ENCODE measurements around the gene PRKCA. TPM values are rescaled to one million over a fixed set of nuclear protein-coding genes. Genes with fewer than 3 reads are reported as not detected.

The PRKCA gene
- total and polyA plus RNA-seq, 2 of the 13 experiments (the other 11 are each of a cell fraction or from before 2014, with no cell fraction given), result 18.5 to 21.5 TPM

- FAIRE-seq, result no peak
- ChIA-PET POLR2A (interaction anchor here (1.1 kb wide), 1 partner anchor 9 kb away, joined by 3 read pairs; no protein-coding TSS in a partner anchor), CTCF (ENCODE audit: low intra/inter-chr PET ratio, low total read pairs) (no interaction called here)
- Histone ChIP-seq H3K27me3 (ENCODE audit: control insufficient read depth in 1 of 2, insufficient read depth in 2 of 2, low read length in 2 of 2) (no peaks in the 10 kb centered on the region), H3K4me2 (ENCODE audit: low read depth, low read length) (peak overlapping the region; percentile 88), H3K9ac (ENCODE audit: insufficient read depth, low read depth, low read length) (no peak overlapping the region), H3K36me3 (replicated peaks in 1 of 2; ENCODE audit: control insufficient read depth in 1 of 2, insufficient read depth in 2 of 2, low read length in 2 of 2) (no peaks in the 10 kb centered on the region), H3K27ac (ENCODE audit: extremely low read length, insufficient read depth, low read length) (peak overlapping the region; percentile 71), H3K79me2 (ENCODE audit: insufficient read depth, low read length) (peaks cover 16% of the 10 kb centered on the region), H3K4me1 (ENCODE audit: insufficient read depth, low read length) (peaks cover 56% of the 10 kb centered on the region), H3K4me3 (replicated peaks in 1 of 3; ENCODE audit: insufficient read depth in 1 of 3, low read depth in 2 of 3, low read length in 3 of 3) (no peak overlapping the region), H4K20me1 (ENCODE audit: insufficient read depth, low read length) (no peaks in the 10 kb centered on the region), H2AFZ (ENCODE audit: low read length) (no peak overlapping the region), H3K9me3 (ENCODE audit: low read length) (no peaks in the 10 kb centered on the region)
- intact Hi-C loops (cut with micrococcal nuclease; ENCODE audit: unreplicated experiment), result no loop called here
- DNase-seq (ENCODE audit: low spot score), result no peak
- ATAC-seq, result no peak
- in situ Hi-C loops (cut with HindIII; ENCODE audit: extremely low pct_ligation_motif_present, low pct_unique_long_range_greater_than_20kb), result no loop called here
- BruUV-seq (replicated peaks), result no TSS peak
- TF ChIP-seq CBFB (CRISPR knock-in tag; IDR thresholded peaks at IDR 0.05) (no peak), KAT8 (CRISPR knock-in tag; IDR thresholded peaks at IDR 0.05) (0 out of 2 replicates have a peak, but pooled peaks have one; percentile 0), PLSCR1 (CRISPR knock-in tag; IDR thresholded peaks at IDR 0.05; ENCODE audit: borderline replicate concordance) (no peak), ZBTB2 (CRISPR knock-in tag; IDR thresholded peaks at IDR 0.05; ENCODE audit: low read depth) (no peak)
- 98% methylated on average over 3 of the region's 3 CpGs for WGBS (ENCODE audit: low lambda C conversion rate)
Observed at GRCh38 chr17:66487121-66487520, 184.7 kb downstream of the PRKCA start.

- Histone ChIP-seq H3K36me3 (replicated peaks in 1 of 2; ENCODE audit: control insufficient read depth in 1 of 2, insufficient read depth in 2 of 2, low read length in 2 of 2) (0 out of 5 replicates have a peak, but pooled peaks cover 0 to 1% of the 10 kb centered on the region in 2 experiments), H3K79me2 (ENCODE audit: insufficient read depth, low read length) (peaks cover 16% of the 10 kb centered on the region), H2AFZ (ENCODE audit: low read length) (peak overlapping the region; percentile 11), H3K4me1 (ENCODE audit: insufficient read depth, low read length) (peaks cover 64% of the 10 kb centered on the region), H3K9me3 (ENCODE audit: low read length) (no peaks in the 10 kb centered on the region), H3K27ac (ENCODE audit: extremely low read length, insufficient read depth, low read length) (peak overlapping the region; percentile 71), H3K9ac (ENCODE audit: insufficient read depth, low read depth, low read length) (peak overlapping the region; percentile 52; the same call in 1 of the 2 replicates), H3K4me3 (replicated peaks in 1 of 3; ENCODE audit: insufficient read depth in 1 of 3, low read depth in 2 of 3, low read length in 3 of 3) (peak overlapping the region; percentile 22 to 55 (median 47); a peak in 5 of 6 replicates), H3K27me3 (ENCODE audit: control insufficient read depth in 1 of 2, insufficient read depth in 2 of 2, low read length in 2 of 2) (no peaks in the 10 kb centered on the region), H4K20me1 (ENCODE audit: insufficient read depth, low read length) (no peaks in the 10 kb centered on the region), H3K4me2 (ENCODE audit: low read depth, low read length) (peak overlapping the region; percentile 88)
- 2% methylated on average over 5 of the region's 5 CpGs for WGBS (ENCODE audit: low lambda C conversion rate)
- intact Hi-C loops (cut with micrococcal nuclease; ENCODE audit: unreplicated experiment), result no loop called here
- FAIRE-seq (peak; percentile 51), DNase-seq (ENCODE audit: low spot score) (no peak), ATAC-seq (peak; percentile 90)
- in situ Hi-C loops (cut with HindIII; ENCODE audit: extremely low pct_ligation_motif_present, low pct_unique_long_range_greater_than_20kb), result no loop called here
- ChIA-PET POLR2A (interaction anchor here (0.7 to 1.1 kb wide), 4 partner anchors 8 to 53 kb away, joined by 3 to 4 read pairs (median 3); no protein-coding TSS in a partner anchor), CTCF (ENCODE audit: low intra/inter-chr PET ratio, low total read pairs) (no interaction called here)
- BruUV-seq (replicated peaks), result no TSS peak
- TF ChIP-seq TBX3 (IDR thresholded peaks at IDR 0.05; ENCODE audit: borderline replicate concordance) (no peak), ZNF644 (CRISPR knock-in tag; IDR thresholded peaks at IDR 0.05; ENCODE audit: low read depth) (peak; percentile 57), CBX1 (IDR thresholded peaks at IDR 0.05; ENCODE audit: low read depth) (no peak), GATAD2A (CRISPR knock-in tag; IDR thresholded peaks at IDR 0.05) (peak; percentile 43), KAT7 (CRISPR knock-in tag; IDR thresholded peaks at IDR 0.05; ENCODE audit: borderline replicate concordance) (no peak), LCORL (IDR thresholded peaks at IDR 0.05) (no peak), LCORL (CRISPR knock-in tag; IDR thresholded peaks at IDR 0.05) (peak; percentile 66; the same call in 1 of the 2 replicates), HNF1A (IDR thresholded peaks at IDR 0.05; ENCODE audit: low read depth) (peak; percentile 88), HNF1A (CRISPR knock-in tag; IDR thresholded peaks at IDR 0.05; ENCODE audit: borderline replicate concordance) (peak; percentile 91)
Observed at GRCh38 chr17:66487981-66488468, 185.6 kb downstream of the PRKCA start.

All from HepG2 (cell line).